Uterus (tissue), 2 donors: ENCODE data around the gene SIGLEC12.

Source experiments
- POLR2A ChIP-seq, 2 donors: fragments of 450-650 bp; IDR thresholded peaks; one replicate each; pipeline ENCODE4 v1.6.1; 2016; ENCODE audit warnings: antibody characterized with exemption in 2 of 2, mild to moderate bottlenecking in 1 of 2, moderate library complexity in 1 of 2
- TF ChIP-seq, protein P1 (sequence below), 4 experiments: fragments of 200-600 bp in 2 of 4; fragments of 450-650 bp in 2 of 4; sonication (generic) in 2 of 4; IDR thresholded peaks; one replicate each; pipeline ENCODE4 v1.5.1; 2016 to 2019; ENCODE audit warnings: antibody characterized with exemption in 4 of 4, mild to moderate bottlenecking in 2 of 4, moderate library complexity in 1 of 4

DNA sequence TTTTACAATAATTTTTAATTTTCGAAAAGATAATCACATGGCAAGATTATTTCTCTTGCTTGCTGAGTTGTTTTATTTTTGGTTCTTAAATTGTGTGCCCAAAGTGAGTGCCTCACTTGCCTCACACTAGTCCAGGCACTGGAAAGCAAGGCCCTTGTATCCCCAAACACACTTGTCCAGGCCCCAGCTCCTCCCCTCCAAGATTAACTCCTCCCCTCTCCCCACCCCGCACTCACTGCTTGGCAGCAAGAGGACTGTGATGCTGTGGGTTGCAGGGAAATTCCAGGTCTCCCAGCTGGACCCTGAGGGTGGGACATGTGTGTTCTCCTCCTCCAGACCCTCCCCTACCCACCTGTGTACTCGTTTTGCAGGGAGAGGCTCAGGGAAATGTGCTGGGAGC is 3.9 kb downstream of the SIGLEC12 start:
- TF ChIP-seq, protein P1, sequence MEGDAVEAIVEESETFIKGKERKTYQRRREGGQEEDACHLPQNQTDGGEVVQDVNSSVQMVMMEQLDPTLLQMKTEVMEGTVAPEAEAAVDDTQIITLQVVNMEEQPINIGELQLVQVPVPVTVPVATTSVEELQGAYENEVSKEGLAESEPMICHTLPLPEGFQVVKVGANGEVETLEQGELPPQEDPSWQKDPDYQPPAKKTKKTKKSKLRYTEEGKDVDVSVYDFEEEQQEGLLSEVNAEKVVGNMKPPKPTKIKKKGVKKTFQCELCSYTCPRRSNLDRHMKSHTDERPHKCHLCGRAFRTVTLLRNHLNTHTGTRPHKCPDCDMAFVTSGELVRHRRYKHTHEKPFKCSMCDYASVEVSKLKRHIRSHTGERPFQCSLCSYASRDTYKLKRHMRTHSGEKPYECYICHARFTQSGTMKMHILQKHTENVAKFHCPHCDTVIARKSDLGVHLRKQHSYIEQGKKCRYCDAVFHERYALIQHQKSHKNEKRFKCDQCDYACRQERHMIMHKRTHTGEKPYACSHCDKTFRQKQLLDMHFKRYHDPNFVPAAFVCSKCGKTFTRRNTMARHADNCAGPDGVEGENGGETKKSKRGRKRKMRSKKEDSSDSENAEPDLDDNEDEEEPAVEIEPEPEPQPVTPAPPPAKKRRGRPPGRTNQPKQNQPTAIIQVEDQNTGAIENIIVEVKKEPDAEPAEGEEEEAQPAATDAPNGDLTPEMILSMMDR (IDR thresholded peaks at IDR 0.05) = no peak
- no peak for TF ChIP-seq POLR2A (IDR thresholded peaks at IDR 0.05)
